ENCODE measurements around the gene ISYNA1.

- TF ChIP-seq CTCF (IDR thresholded peaks at IDR 0.05) (no peak), POLR2A (IDR thresholded peaks at IDR 0.05) (no peak)
Measured at GRCh38 chr19:18421371-18421959, 16.5 kb downstream of the ISYNA1 start.

Measured in Peyer's patch (tissue), 4 donors.